Activated naive CD4-positive, alpha-beta T cell treated with anti-CD3 and anti-CD28 coated beads for 36 hours (primary cell): Measurements from ENCODE around the gene CMTM7. TPM values are rescaled to one million over a fixed set of nuclear protein-coding genes. Genes with fewer than 3 reads are reported as not detected.
"Not testable (repeated sequence)": the region's sequence is repeated elsewhere in the genome, so short reads cannot be mapped to it uniquely, and the experiment has no call there.

Experiments used
- CTCF ChIA-PET: fragments of 350-600 bp; sonication (Branson Sonifier 250); formaldehyde crosslinking; loops from one replicate; lab custom pipeline; 2021; ENCODE audit warnings: antibody characterized with exemption; lab: Charles Lee
- DNase-seq: peaks from one replicate; pipeline ENCODE4 v3.0.0-alpha.2; 2020
- H3K27ac Mint-ChIP-seq: one replicate; pipeline ENCODE4 v1.8.0; 2021; ENCODE audit warnings: mild to moderate bottlenecking, mixed read lengths
- H3K27me3 Mint-ChIP-seq: one replicate; pipeline ENCODE4 v1.8.0; 2021; ENCODE audit warnings: low read depth, mixed read lengths
- H3K36me3 Mint-ChIP-seq: one replicate; pipeline ENCODE4 v1.8.0; 2021; ENCODE audit warnings: low read depth, mixed read lengths
- H3K4me1 Mint-ChIP-seq: one replicate; pipeline ENCODE4 v1.8.0; 2021; ENCODE audit warnings: low read depth, mixed read lengths
- H3K4me3 Mint-ChIP-seq: one replicate; pipeline ENCODE4 v1.8.0; 2021; ENCODE audit warnings: mild to moderate bottlenecking, moderate library complexity, mixed read lengths
- H3K9me3 Mint-ChIP-seq: one replicate; pipeline ENCODE4 v1.8.0; 2021; ENCODE audit warnings: mixed read lengths
- intact Hi-C: fragments of 100-400 bp; cut with micrococcal nuclease; formaldehyde crosslinking; loops from one replicate; pipeline ENCODE4 v1.15.1; 2023
- total RNA-seq, 2 experiments: library from RNA; stranded (reverse); gene quantifications; one replicate each; pipeline ENCODE4 v1.2.3, GENCODE V29; 2021

Gene CMTM7
- total RNA-seq, 2 experiments from 2014 or later, result 59.1 to 60.2 TPM

DNA sequence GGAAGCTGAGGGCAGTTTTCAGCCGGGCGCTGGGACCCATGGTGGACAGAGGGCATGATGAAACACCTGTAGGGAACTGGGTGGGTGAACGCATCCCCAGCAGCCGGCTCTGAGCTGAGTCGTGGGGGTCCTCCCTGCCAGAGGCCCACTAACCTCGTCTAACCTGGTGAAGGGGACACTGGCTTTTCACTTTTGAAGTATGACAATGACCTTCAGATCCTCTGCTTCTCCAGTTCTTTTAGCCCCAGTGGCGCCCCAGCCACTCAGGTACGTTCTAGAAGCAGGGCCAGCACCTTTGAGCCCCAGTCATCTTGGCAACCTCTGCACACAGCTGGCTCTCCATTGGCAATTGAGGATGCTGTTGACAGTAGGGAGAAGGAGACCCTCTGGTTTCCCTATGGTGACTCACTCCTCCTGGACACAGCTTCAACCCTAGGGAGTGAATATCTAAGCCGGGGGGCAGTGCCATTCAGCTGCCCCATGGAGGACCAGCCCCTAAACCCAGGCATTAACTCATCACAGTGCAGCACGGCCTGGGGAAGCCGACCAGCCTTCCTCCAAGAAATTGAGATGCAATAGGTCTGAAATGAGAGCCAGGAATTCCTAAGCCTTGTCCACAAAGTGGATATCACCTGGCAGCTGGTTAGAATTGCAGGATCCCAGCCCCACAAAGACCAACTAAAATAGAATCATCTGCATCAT lies 64.9 kb downstream of the CMTM7 start:
- intact Hi-C loops, result no loop called here

GRCh38 chr3:32457971-32458471 lies 66.4 kb downstream of the CMTM7 start:
- CTCF ChIA-PET, result interaction anchor here (0.6 to 2.3 kb wide), 6 partner anchors 9 to 81 kb away, joined by 3 to 6 read pairs (median 4); no protein-coding TSS in a partner anchor
- Mint-ChIP-seq H3K9me3 (no peaks in the 10 kb centered on the region), H3K27me3 (no peaks in the 10 kb centered on the region), H3K27ac (peak overlapping the region; percentile 93), H3K4me1 (peaks cover 44% of the 10 kb centered on the region), H3K4me3 (peak overlapping the region; percentile 37), H3K36me3 (peaks cover 12% of the 10 kb centered on the region)
- intact Hi-C loops, result loop anchor here (1.0 kb wide), 1 partner anchor 19 kb away; no protein-coding TSS in a partner anchor
- peak; percentile 73 for DNase-seq

More for the DNA sequence above, 64.9 kb downstream of the CMTM7 start:
- H3K9me3 Mint-ChIP-seq, result no peaks in the 10 kb centered on the region
- peak overlapping the region; percentile 43 for H3K27ac Mint-ChIP-seq
- H3K4me3 Mint-ChIP-seq, result no peak overlapping the region
- no peaks in the 10 kb centered on the region for H3K27me3 Mint-ChIP-seq
- peaks cover 47% of the 10 kb centered on the region for H3K4me1 Mint-ChIP-seq
- DNase-seq, result no peak
- CTCF ChIA-PET, result interaction anchor here (1.1 to 2.4 kb wide), 6 partner anchors 11 to 29 kb away, joined by 3 to 8 read pairs (median 4); no protein-coding TSS in a partner anchor
- peaks cover 17% of the 10 kb centered on the region for H3K36me3 Mint-ChIP-seq

- peaks cover 7% of the 10 kb centered on the region for H3K36me3 Mint-ChIP-seq
- CTCF ChIA-PET, result interaction anchor here (0.8 to 2.0 kb wide), 5 partner anchors 8 to 84 kb away, joined by 3 to 7 read pairs (median 5); no protein-coding TSS in a partner anchor
- H3K4me1 Mint-ChIP-seq, result peaks cover 44% of the 10 kb centered on the region
- H3K4me3 Mint-ChIP-seq, result no peak overlapping the region
- no peaks in the 10 kb centered on the region for H3K27me3 Mint-ChIP-seq
- DNase-seq, result no peak
- intact Hi-C loops, result no loop called here
- H3K9me3 Mint-ChIP-seq, result no peaks in the 10 kb centered on the region
- no peak overlapping the region for H3K27ac Mint-ChIP-seq
Observed at GRCh38 chr3:32459450-32459849, 67.8 kb downstream of the CMTM7 start.

GRCh38 chr3:32460031-32460749 lies 68.5 kb downstream of the CMTM7 start:
- peak; percentile 86 for DNase-seq
- H3K4me1 Mint-ChIP-seq, result peaks cover 36% of the 10 kb centered on the region
- no peak overlapping the region for H3K27ac Mint-ChIP-seq
- no peaks in the 10 kb centered on the region for H3K27me3 Mint-ChIP-seq
- peak overlapping the region; percentile 67 for H3K4me3 Mint-ChIP-seq
- peaks cover 7% of the 10 kb centered on the region for H3K36me3 Mint-ChIP-seq
- CTCF ChIA-PET, result interaction anchor here (0.6 to 2.0 kb wide), 4 partner anchors 20 to 110 kb away, joined by 4 to 5 read pairs (median 4); no protein-coding TSS in a partner anchor
- intact Hi-C loops, result loop anchor here (1.0 to 10.0 kb wide), 7 partner anchors 27 to 345 kb away; partner anchors contain the start of gene CMTM6
- H3K9me3 Mint-ChIP-seq, result no peaks in the 10 kb centered on the region

DNA sequence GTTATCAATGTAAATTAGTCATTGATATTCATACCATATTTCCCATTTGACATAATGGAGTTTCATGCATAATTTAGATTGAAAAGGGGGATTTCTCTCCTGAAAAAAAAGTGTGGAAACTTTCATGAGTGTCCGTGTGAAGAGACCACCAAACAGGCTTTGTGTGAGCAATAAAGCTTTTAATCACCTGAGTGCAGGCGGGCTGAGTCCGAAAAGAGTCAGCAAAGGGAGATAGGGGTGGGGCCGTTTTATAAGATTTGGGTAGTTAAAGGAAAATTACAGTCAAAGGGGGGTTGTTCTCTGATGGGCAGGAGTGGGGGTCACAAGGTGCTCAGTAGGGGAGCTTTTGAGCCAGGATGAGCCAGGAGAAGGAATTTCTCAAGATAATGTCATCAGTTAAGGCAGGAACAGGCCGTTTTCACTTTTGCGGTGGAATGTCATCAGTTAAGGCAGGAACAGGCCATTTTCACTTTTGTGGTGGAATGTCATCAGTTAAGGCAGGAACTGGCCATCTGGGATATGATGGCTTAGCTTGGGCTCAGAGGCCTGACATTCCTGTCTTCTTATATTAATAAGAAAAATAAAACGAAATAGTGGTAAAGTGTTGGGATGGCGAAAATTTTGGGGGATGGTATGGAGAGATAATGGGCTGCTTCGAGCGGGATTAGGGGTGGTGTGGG lies 69.3 kb downstream of the CMTM7 start:
- not testable (repeated sequence) for H3K27ac Mint-ChIP-seq, H3K27me3 Mint-ChIP-seq, H3K36me3 Mint-ChIP-seq, DNase-seq, H3K9me3 Mint-ChIP-seq
- CTCF ChIA-PET, result interaction anchor here (0.6 to 2.0 kb wide), 3 partner anchors 23 to 86 kb away, joined by 3 to 5 read pairs (median 5); no protein-coding TSS in a partner anchor
- H3K4me1 Mint-ChIP-seq, result peaks cover 29% of the 10 kb centered on the region
- intact Hi-C loops, result loop anchor here (1.0 to 10.0 kb wide), 7 partner anchors 28 to 346 kb away; partner anchors contain the start of gene CMTM6
- H3K4me3 Mint-ChIP-seq, result peak overlapping the region; percentile 67

DNA sequence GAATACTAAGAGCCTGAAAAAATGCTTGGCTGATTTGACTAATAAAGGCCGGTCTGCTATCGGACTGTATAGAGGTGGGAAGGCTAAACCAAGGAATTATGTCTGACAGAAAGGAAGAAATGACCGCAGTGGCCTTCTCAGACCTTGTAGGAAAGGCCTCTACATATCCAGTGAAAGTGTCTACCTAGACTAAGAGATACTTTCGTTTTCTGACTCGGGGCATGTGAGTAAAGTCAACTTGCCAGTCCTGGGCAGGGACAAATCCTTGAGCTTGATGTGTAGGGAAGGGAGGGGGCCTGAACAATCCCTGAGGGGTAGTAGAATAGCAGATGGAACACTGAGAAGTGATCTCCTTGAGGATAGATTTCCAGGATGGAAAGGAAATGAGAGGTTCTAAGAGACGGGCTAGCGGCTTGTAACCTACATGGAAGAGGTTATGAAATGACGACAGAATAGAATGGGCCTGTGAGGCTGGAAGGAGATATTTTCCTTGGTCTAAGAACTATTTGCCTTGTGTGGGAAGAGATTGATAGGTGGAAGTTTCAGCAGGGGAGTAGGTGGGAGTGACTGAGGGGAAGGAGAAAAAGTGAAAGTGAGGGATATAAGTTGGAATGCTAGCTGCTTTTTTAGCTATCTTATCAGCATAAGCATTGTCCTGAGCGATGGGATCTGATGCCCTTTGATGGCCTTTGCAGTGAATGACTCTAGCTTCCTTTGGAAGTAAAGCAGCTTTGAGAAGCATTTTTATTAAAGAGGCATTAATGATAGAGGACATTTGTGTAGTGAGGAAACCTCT lies 70.7 kb downstream of the CMTM7 start:
- intact Hi-C loops, result loop anchor here (10.0 kb wide), 1 partner anchor 348 kb away; no protein-coding TSS in a partner anchor
- H3K9me3 Mint-ChIP-seq, H3K27me3 Mint-ChIP-seq, H3K27ac Mint-ChIP-seq, H3K36me3 Mint-ChIP-seq, H3K4me3 Mint-ChIP-seq: not testable (repeated sequence)
- peak; percentile 27 for DNase-seq
- CTCF ChIA-PET, result interaction anchor here (0.9 to 2.0 kb wide), 3 partner anchors 43 to 91 kb away, joined by 3 to 5 read pairs (median 4); no protein-coding TSS in a partner anchor
- peaks cover 18% of the 10 kb centered on the region for H3K4me1 Mint-ChIP-seq

DNA sequence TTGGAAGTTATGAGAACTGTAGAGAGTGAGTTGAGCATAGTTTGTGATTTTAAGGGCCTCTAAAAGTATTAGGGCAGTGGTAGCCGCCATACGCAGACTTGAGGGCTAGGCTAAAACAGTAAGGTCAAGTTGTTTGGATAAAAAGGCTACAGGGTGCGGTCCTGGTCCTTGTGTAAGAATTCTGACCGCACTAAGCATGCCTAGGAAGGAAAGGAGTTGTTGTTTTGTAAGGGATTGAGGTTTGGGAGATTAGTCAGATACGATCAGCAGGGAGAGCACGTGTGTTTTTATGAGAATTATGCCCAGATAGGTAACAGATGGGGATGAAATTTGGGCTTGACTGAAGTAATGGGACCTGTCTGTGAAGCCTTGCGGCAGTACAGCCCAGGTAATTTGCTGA lies 71.8 kb downstream of the CMTM7 start:
- H3K27me3 Mint-ChIP-seq, H3K9me3 Mint-ChIP-seq, H3K27ac Mint-ChIP-seq, DNase-seq, H3K4me3 Mint-ChIP-seq, H3K36me3 Mint-ChIP-seq: not testable (repeated sequence)
- peaks cover 12% of the 10 kb centered on the region for H3K4me1 Mint-ChIP-seq
- CTCF ChIA-PET, result interaction anchor here (2.0 kb wide), 1 partner anchor 65 kb away, joined by 5 read pairs; no protein-coding TSS in a partner anchor
- intact Hi-C loops, result loop anchor here (10.0 kb wide), 1 partner anchor 349 kb away; no protein-coding TSS in a partner anchor

GRCh38 chr3:32464726-32465125 lies 73.1 kb downstream of the CMTM7 start:
- H3K27ac Mint-ChIP-seq, H3K36me3 Mint-ChIP-seq, DNase-seq, H3K4me3 Mint-ChIP-seq, H3K9me3 Mint-ChIP-seq, H3K27me3 Mint-ChIP-seq: not testable (repeated sequence)
- H3K4me1 Mint-ChIP-seq, result peaks cover 17% of the 10 kb centered on the region
- intact Hi-C loops, result loop anchor here (5.0 to 10.0 kb wide), 2 partner anchors 227 to 350 kb away; partner anchors contain the start of gene CMTM8
- CTCF ChIA-PET, result interaction anchor here (1.6 to 6.4 kb wide), 2 partner anchors 67 to 91 kb away, joined by 4 to 110 read pairs; no protein-coding TSS in a partner anchor

GRCh38 chr3:32466808-32467207 lies 75.2 kb downstream of the CMTM7 start:
- H3K4me1 Mint-ChIP-seq, result peaks cover 38% of the 10 kb centered on the region
- not testable (repeated sequence) for H3K27ac Mint-ChIP-seq, H3K4me3 Mint-ChIP-seq, DNase-seq, H3K9me3 Mint-ChIP-seq, H3K36me3 Mint-ChIP-seq, H3K27me3 Mint-ChIP-seq
- intact Hi-C loops, result loop anchor here (1.0 to 10.0 kb wide), 4 partner anchors 68 to 352 kb away; partner anchors contain the start of gene CMTM8
- CTCF ChIA-PET, result interaction anchor here (0.7 to 6.4 kb wide), 17 partner anchors 11 to 290 kb away, joined by 3 to 110 read pairs (median 8); no protein-coding TSS in a partner anchor

- CTCF ChIA-PET, result interaction anchor here (0.7 to 6.4 kb wide), 38 partner anchors 8 to 291 kb away, joined by 3 to 110 read pairs (median 6); no protein-coding TSS in a partner anchor
- peak overlapping the region; percentile 54 for H3K27ac Mint-ChIP-seq
- H3K27me3 Mint-ChIP-seq, result no peaks in the 10 kb centered on the region
- H3K9me3 Mint-ChIP-seq, result no peaks in the 10 kb centered on the region
- H3K36me3 Mint-ChIP-seq, result peaks cover 5% of the 10 kb centered on the region
- intact Hi-C loops, result loop anchor here (1.0 to 10.0 kb wide), 7 partner anchors 68 to 353 kb away; partner anchors contain the start of gene CMTM8
- H3K4me3 Mint-ChIP-seq, result peak overlapping the region; percentile 20
- peaks cover 42% of the 10 kb centered on the region for H3K4me1 Mint-ChIP-seq
- peak; percentile 78 for DNase-seq
Observed at GRCh38 chr3:32467333-32468070, 75.8 kb downstream of the CMTM7 start.
